CD14-positive monocyte (primary cell): ENCODE data around the gene SMAD9. TPM values are rescaled to one million over a fixed set of nuclear protein-coding genes. Genes with fewer than 3 reads are reported as not detected.

ENCODE experiments used
- DNase-seq, 3 donors: peaks; one replicate each; pipeline ENCODE4 v3.0.0-alpha.2; 2011 to 2022
- H2AFZ ChIP-seq: 2 replicates; pipeline ENCODE4 v1.6.0; 2012; ENCODE audit warnings: mild to moderate bottlenecking, low read depth, low read length, inconsistent platforms; ENCODE audit not compliant: insufficient read depth, poor library complexity, severe bottlenecking
- H3K27ac ChIP-seq, 2 donors: 1 replicate in 1 of 2; 2 replicates in 1 of 2; pipeline ENCODE4 v1.5.1; 2012 to 2013; ENCODE audit warnings: low read length in 2 of 2, control low read depth in 1 of 2, inconsistent platforms in 1 of 2, low read depth in 1 of 2, mild to moderate bottlenecking in 1 of 2
- H3K27me3 ChIP-seq, 2 donors: one replicate each; pipeline versions ENCODE4 v1.6.0 to v1.6.1; 2011 to 2013; ENCODE audit warnings: low read length in 2 of 2; ENCODE audit not compliant: control insufficient read depth in 2 of 2, insufficient read depth in 2 of 2
- H3K36me3 ChIP-seq, 2 donors: replicated peaks in 1 of 2; 1 replicate in 1 of 2; 2 replicates in 1 of 2; pipeline versions ENCODE4 v1.5.1 to v1.6.1; 2012 to 2013; ENCODE audit warnings: low read length in 2 of 2, control low read depth in 1 of 2, inconsistent platforms in 1 of 2, mild to moderate bottlenecking in 1 of 2; ENCODE audit not compliant: insufficient read depth in 2 of 2, control insufficient read depth in 1 of 2
- H3K4me1 ChIP-seq, 2 donors: 1 replicate in 1 of 2; 2 replicates in 1 of 2; pipeline versions ENCODE4 v1.5.1 to v1.6.1; 2012 to 2013; ENCODE audit warnings: low read length in 2 of 2, control low read depth in 1 of 2, inconsistent platforms in 1 of 2, mild to moderate bottlenecking in 1 of 2, moderate library complexity in 1 of 2; ENCODE audit not compliant: insufficient read depth in 2 of 2, control insufficient read depth in 1 of 2
- H3K4me2 ChIP-seq: replicated peaks from 2 replicates; pipeline ENCODE3; 2012; ENCODE audit warnings: low read length, moderate library complexity, mild to moderate bottlenecking; ENCODE audit not compliant: poor library complexity, severe bottlenecking; ENCODE audit errors: extremely low read depth
- H3K4me3 ChIP-seq, 3 experiments: fragments of 200-600 bp in 1 of 3; sonication (generic) in 1 of 3; replicated peaks in 1 of 3; 1 replicate in 2 of 3; 2 replicates in 1 of 3; pipeline ENCODE4 v1.5.1; 2011 to 2013; ENCODE audit warnings: low read length in 3 of 3, mild to moderate bottlenecking in 3 of 3, control low read depth in 2 of 3, low read depth in 2 of 3, inconsistent platforms in 1 of 3, moderate library complexity in 1 of 3
- H3K79me2 ChIP-seq: 2 replicates; pipeline ENCODE4 v1.6.0; 2012; ENCODE audit warnings: mild to moderate bottlenecking, control low read depth, inconsistent platforms, low read length, moderate library complexity; ENCODE audit not compliant: insufficient read depth
- H3K9ac ChIP-seq: 2 replicates; pipeline ENCODE4 v1.6.0; 2017; ENCODE audit warnings: low read length, mild to moderate bottlenecking; ENCODE audit not compliant: insufficient read depth, poor library complexity, severe bottlenecking
- H3K9me3 ChIP-seq, 2 donors: replicated peaks in 1 of 2; 1 replicate in 1 of 2; 2 replicates in 1 of 2; pipeline versions ENCODE4 v1.5.1 to v1.6.1; 2012 to 2013; ENCODE audit warnings: low read length in 2 of 2, control low read depth in 1 of 2; ENCODE audit not compliant: control insufficient read depth in 1 of 2, insufficient read depth in 1 of 2
- H4K20me1 ChIP-seq: 2 replicates; pipeline ENCODE4 v1.6.0; 2012; ENCODE audit warnings: mild to moderate bottlenecking, low read length, control low read depth, moderate library complexity; ENCODE audit not compliant: insufficient read depth
- H3K27ac Mint-ChIP-seq, 7 donors: one replicate each; pipeline ENCODE4 v1.8.0; 2020; ENCODE audit warnings: mild to moderate bottlenecking in 7 of 7, mixed read lengths in 7 of 7, moderate library complexity in 6 of 7, inconsistent platforms in 2 of 7
- H3K27me3 Mint-ChIP-seq, 3 donors: one replicate each; pipeline ENCODE4 v1.8.0; 2021 to 2022; ENCODE audit warnings: low read depth in 3 of 3, mild to moderate bottlenecking in 3 of 3, mixed read lengths in 3 of 3, moderate library complexity in 3 of 3, inconsistent platforms in 1 of 3
- H3K36me3 Mint-ChIP-seq, 2 donors: one replicate each; pipeline ENCODE4 v1.8.0; 2020; ENCODE audit warnings: mixed read lengths in 2 of 2, inconsistent platforms in 1 of 2, mild to moderate bottlenecking in 1 of 2
- H3K4me1 Mint-ChIP-seq: one replicate; pipeline ENCODE4 v1.8.0; 2020; ENCODE audit warnings: mild to moderate bottlenecking, mixed read lengths
- H3K4me3 Mint-ChIP-seq, 2 donors: one replicate each; pipeline ENCODE4 v1.8.0; 2020; ENCODE audit warnings: mild to moderate bottlenecking in 2 of 2, mixed read lengths in 2 of 2, moderate library complexity in 1 of 2
- H3K9me3 Mint-ChIP-seq, 7 donors: one replicate each; pipeline ENCODE4 v1.8.0; 2020 to 2022; ENCODE audit warnings: mixed read lengths in 7 of 7, mild to moderate bottlenecking in 6 of 7, moderate library complexity in 6 of 7, inconsistent platforms in 2 of 7
- CTCF ChIP-seq: fragments of 200-600 bp; IDR thresholded peaks from one replicate; pipeline ENCODE4 v1.8.0; 2022; ENCODE audit warnings: antibody characterized with exemption, mild to moderate bottlenecking
- WGBS: methylation state at CpG from one replicate; pipeline ENCODE4 v1.1.5; 2013; ENCODE audit warnings: missing lambda C conversion rate; ENCODE audit not compliant: insufficient coverage; 5-methylcytosine and 5-hydroxymethylcytosine counted together
- intact Hi-C, 2 donors: fragments of 100-400 bp; cut with micrococcal nuclease; formaldehyde crosslinking; loops; one replicate each; pipeline versions ENCODE4 v1.15.0 to v1.15.1; 2023
- polyA plus RNA-seq, 3 donors: library from polyadenylated mRNA; depleted of rRNA in 1 of 3; unstranded in 2 of 3; stranded (reverse) in 1 of 3; fragments of 300-500 nt in 2 of 3; fragments of >200 nt in 1 of 3; fragmentation: Illumina TruSeq in 2 of 3; gene quantifications; 1 replicate in 2 of 3; 2 replicates in 1 of 3; pipeline ENCODE4 v1.2.3, GENCODE V29; 2012 to 2021

The SMAD9 gene
- polyA plus RNA-seq, 3 donors = not detected

GRCh38 chr13:36865265-36865664 lies 54.8 kb downstream of the SMAD9 start:
- WGBS = 100% methylated on average over 2 of the region's 5 CpGs
- H4K20me1 ChIP-seq = no peaks in the 10 kb centered on the region
- Mint-ChIP-seq H3K27ac (no peak overlapping the region), H3K4me3 (no peak overlapping the region), H3K4me1 (no peaks in the 10 kb centered on the region), H3K9me3 (no peaks in the 10 kb centered on the region), H3K36me3 (no peaks in the 10 kb centered on the region), H3K27me3 (peaks cover 0 to 9% (median 0%) of the 10 kb centered on the region in 3 donors)
- no peak for TF ChIP-seq CTCF
- no peak overlapping the region for H3K4me2 ChIP-seq
- no peaks in the 10 kb centered on the region for H3K9me3 ChIP-seq
- H3K9ac ChIP-seq = no peak overlapping the region
- intact Hi-C loops = no loop called here
- no peak overlapping the region for H3K27ac ChIP-seq
- no peak overlapping the region for H3K4me3 ChIP-seq
- no peaks in the 10 kb centered on the region for H3K27me3 ChIP-seq
- no peaks in the 10 kb centered on the region for H3K79me2 ChIP-seq
- no peaks in the 10 kb centered on the region for H3K4me1 ChIP-seq
- H2AFZ ChIP-seq = no peak overlapping the region
- DNase-seq = no peak
- no peaks in the 10 kb centered on the region for H3K36me3 ChIP-seq

- Mint-ChIP-seq H3K4me3 (no peak overlapping the region), H3K9me3 (no peaks in the 10 kb centered on the region), H3K4me1 (no peaks in the 10 kb centered on the region), H3K27ac (no peak overlapping the region), H3K27me3 (peaks cover 0 to 11% (median 3%) of the 10 kb centered on the region in 3 donors), H3K36me3 (no peaks in the 10 kb centered on the region)
- Histone ChIP-seq H3K4me1 (no peaks in the 10 kb centered on the region), H2AFZ (no peak overlapping the region), H3K4me3 (no peak overlapping the region), H3K4me2 (no peak overlapping the region), H3K9ac (no peak overlapping the region), H3K79me2 (no peaks in the 10 kb centered on the region), H3K9me3 (no peaks in the 10 kb centered on the region), H3K27ac (no peak overlapping the region), H3K36me3 (no peaks in the 10 kb centered on the region), H4K20me1 (no peaks in the 10 kb centered on the region), H3K27me3 (no peaks in the 10 kb centered on the region)
- no peak for TF ChIP-seq CTCF
- WGBS = 91% methylated on average over 4 of the region's 7 CpGs
- no peak for DNase-seq
- intact Hi-C loops = no loop called here
These were observed 57.3 kb downstream of the SMAD9 start for GRCh38 chr13:36862722-36863121.
